T-helper 22 cell (primary cell): ENCODE measurements around the gene TFF1.

Experiments
- DNase-seq: peaks from one replicate; pipeline ENCODE4 v3.0.0-alpha.2; 2020; ENCODE audit warnings: low read depth

TFF1 gene

GRCh38 chr21:42362198-42362597, 4.1 kb downstream of the TFF1 start:
- no peak for DNase-seq

- DNase-seq: no peak
These were observed 5.0 kb downstream of the TFF1 start for GRCh38 chr21:42361286-42361685.

GRCh38 chr21:42360317-42360716, 6.0 kb downstream of the TFF1 start:
- DNase-seq: no peak

DNA sequence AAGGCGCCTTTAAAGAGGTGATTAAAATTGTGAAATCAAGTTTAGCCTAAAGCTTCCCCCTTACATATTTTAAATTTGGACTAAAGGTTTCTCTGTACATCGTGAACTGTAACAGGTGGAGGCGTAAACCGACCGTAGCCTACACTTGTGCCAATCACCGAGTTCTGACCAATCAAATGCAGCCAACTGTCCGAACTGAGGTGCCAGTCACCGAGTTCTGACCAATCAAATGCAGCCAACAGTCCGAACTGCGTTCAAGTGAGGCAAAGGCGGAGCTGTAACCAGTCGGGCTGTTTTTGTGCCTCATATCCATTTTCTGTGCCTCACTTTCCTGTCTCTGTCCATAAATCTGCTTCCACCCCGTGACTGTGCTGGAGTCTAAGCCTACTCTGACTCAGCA, 7.4 kb downstream of the TFF1 start:
- DNase-seq: no peak

DNA sequence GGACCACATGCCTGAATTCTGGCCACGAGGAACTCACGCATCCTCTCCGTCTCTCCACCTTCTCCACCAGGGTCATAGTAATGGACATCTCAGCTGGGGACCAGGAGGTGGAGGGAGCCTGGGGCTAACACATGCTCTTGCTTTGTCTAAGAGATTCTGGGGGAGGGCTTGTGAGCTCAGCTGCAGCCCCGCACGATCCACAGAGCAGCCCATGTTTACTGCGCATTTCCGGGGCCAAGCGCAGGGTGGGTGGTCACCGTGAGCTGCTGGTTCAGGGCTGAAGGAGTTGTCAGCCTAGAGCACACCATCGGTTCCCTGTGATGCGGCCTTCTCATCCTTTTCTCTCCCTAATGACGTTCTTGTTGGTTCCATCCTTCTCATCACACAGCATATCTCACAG, 8.1 kb downstream of the TFF1 start:
- DNase-seq: no peak

GRCh38 chr21:42357307-42357706, 9.0 kb downstream of the TFF1 start:
- no peak for DNase-seq

DNA sequence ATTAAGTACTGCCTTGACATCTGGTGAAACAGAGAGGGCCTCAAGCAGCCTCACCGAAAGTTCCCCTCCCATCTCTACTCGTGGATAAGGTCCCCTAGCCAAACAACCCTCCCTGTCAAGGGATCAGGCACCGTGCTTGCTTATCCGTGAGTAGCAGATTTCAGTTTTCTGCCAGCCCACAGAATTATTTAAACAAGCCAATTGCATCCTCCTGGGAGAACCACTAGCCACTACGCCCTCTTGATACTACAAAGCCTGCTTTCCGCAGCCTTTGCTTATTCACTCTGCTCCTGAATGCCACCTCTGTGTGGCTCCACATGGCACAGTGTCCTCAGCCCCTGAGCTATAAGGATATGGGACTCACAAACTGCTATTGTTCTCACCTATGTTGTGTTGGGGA, 9.7 kb downstream of the TFF1 start:
- no peak for DNase-seq

DNA sequence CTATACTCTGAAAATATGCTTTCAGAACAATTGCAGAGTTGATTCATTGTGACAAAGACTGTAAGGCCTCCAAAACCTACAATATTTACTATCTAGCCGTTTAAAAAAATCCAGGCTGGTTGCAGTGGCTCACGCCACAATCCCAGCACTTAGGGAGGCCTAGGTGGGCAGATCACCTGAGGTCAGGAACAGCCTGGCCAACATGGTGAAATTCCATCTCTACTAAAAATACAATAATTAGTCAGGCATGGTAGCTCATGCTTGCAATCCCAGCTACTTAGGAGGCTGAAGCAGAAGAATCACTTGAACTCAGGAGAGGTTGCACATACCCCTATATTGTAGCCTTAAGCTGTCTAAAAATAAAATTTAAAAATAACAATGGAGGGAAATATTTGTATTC, 10.3 kb downstream of the TFF1 start:
- DNase-seq: no peak

- no peak for DNase-seq
These were observed 12.7 kb downstream of the TFF1 start for GRCh38 chr21:42353623-42354022.

GRCh38 chr21:42352441-42353095, 13.8 kb downstream of the TFF1 start:
- no peak for DNase-seq

GRCh38 chr21:42351626-42352440, 14.5 kb downstream of the TFF1 start:
- no peak for DNase-seq

GRCh38 chr21:42350927-42351426, 15.4 kb downstream of the TFF1 start, which contains the start of gene TFF2:
TFF2 (minus strand) TSS chr21:42350994; CDS start chr21:42350957, 37 bp downstream.
- DNase-seq: no peak

- no peak for DNase-seq
These were observed 15.9 kb downstream of the TFF1 start for GRCh38 chr21:42350318-42350910.

- DNase-seq: no peak
These were observed 16.7 kb downstream of the TFF1 start for GRCh38 chr21:42349420-42350317.

- DNase-seq: no peak
These were observed 17.6 kb downstream of the TFF1 start for GRCh38 chr21:42348762-42349161.

GRCh38 chr21:42347601-42348327, 18.6 kb downstream of the TFF1 start:
- no peak for DNase-seq

DNA sequence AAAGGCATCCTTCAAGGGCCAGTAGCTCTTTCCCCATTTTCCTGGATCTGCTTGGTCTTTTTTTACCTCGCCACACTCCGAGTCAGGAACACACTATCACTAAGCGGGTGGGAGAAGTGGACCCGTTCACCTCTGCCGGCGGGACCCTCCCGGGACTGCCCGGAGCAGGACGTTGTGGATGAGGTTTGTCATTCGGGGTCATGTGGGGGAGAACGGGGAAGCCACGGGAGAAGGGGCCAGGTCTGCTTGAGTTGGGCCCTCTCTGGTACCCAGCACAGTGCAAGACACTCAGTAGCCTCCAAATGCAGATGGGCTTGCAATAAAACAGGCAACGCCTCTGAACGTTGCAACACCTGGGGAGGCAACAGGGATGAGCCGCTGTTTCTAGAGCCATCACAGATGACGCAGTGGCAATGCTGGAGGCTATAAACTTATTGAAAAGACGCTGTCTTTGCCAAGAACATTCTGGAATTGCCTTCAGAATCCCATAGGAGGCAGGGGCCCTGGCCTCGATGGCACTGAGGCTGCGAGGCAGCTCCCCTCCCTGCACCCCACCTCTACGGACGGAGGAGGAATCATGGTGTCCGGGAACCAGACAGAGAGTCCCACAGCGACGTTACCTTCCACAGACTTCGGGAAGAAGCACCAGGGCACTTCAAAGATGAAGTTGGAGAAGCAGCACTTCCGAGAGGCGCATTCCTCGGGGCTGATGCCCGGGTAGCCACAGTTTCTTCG, 19.3 kb downstream of the TFF1 start:
- DNase-seq: no peak

GRCh38 chr21:42346441-42346840, 19.9 kb downstream of the TFF1 start:
- DNase-seq: no peak

GRCh38 chr21:42344631-42345030, 21.7 kb downstream of the TFF1 start:
- DNase-seq: no peak

DNA sequence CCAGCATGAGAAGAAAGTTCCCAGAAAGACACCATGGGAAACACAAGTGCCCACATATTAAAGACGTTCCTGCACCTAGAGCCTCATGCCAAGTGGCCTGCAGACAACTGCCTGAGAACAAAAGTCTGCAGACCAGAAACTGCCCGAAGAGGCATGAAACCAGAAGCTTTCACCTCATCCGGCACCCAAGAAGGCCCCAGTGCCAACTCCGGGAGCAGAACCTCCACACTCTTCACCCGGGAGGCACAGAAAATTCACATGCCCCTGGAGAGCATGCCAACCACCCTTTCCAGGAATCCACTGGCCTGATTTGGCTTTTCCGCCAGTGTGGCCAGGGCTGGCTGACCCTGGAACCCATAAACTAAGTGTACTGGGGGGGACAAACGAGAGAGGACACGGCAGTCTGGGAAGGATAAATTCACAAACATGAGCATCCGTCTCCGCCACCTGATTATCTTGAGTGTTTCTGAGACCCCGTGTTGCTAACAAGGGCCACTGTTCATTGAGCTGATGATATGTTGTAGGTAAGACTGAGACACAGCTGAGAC, 22.3 kb downstream of the TFF1 start:
- no peak for DNase-seq
